ENCODE measurements around the gene OSBPL5.

The OSBPL5 gene

GRCh38 chr11:3052567-3052966 is 112.5 kb downstream of the OSBPL5 start:
- Histone ChIP-seq H3K4me3 (replicated peaks; ENCODE audit: low read depth, low read length) (no peak overlapping the region), H3K36me3 (ENCODE audit: control insufficient read depth, insufficient read depth, low read length) (peaks cover 6% of the 10 kb centered on the region), H3K27me3 (replicated peaks; ENCODE audit: control insufficient read depth, insufficient read depth, low read length) (no peaks in the 10 kb centered on the region)
- no peak for DNase-seq (ENCODE audit: extremely low read depth, insufficient read length)
- no peak for TF ChIP-seq CTCF (IDR thresholded peaks at IDR 0.05; ENCODE audit: insufficient read depth, low read length, poor library complexity, severe bottlenecking)

DNA sequence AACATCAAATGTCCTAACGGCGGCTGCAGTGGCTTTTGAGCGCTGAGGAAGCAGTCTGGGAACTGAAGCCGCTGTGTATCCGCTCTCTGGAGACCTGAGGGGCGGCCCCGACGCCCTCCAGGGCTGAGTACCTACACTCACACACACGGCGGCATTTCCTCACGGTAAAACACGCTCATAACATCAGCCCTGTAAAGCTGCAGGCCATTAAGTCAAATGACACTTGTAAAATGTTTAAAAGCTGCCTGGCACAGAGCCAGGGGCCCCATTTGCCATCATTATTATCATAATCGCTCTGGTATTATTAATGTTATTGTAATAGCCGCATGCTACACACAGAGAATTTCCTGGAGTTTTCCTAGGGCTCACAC is 113.0 kb downstream of the OSBPL5 start:
- H3K4me3 ChIP-seq (replicated peaks; ENCODE audit: low read depth, low read length), result peak overlapping the region; percentile 5; the same call in 1 of the 2 replicates
- H3K27me3 ChIP-seq (replicated peaks; ENCODE audit: control insufficient read depth, insufficient read depth, low read length), result no peaks in the 10 kb centered on the region
- TF ChIP-seq CTCF (IDR thresholded peaks at IDR 0.05; ENCODE audit: insufficient read depth, low read length, poor library complexity, severe bottlenecking), result no peak

GRCh38 chr11:3051196-3052108 is 113.7 kb downstream of the OSBPL5 start:
- no peak for DNase-seq (ENCODE audit: extremely low read depth, insufficient read length)
- Histone ChIP-seq H3K4me3 (replicated peaks; ENCODE audit: low read depth, low read length) (peak overlapping the region; percentile 5), H3K36me3 (ENCODE audit: control insufficient read depth, insufficient read depth, low read length) (peaks cover 10% of the 10 kb centered on the region), H3K27me3 (replicated peaks; ENCODE audit: control insufficient read depth, insufficient read depth, low read length) (no peaks in the 10 kb centered on the region)
- no peak for TF ChIP-seq CTCF (IDR thresholded peaks at IDR 0.05; ENCODE audit: insufficient read depth, low read length, poor library complexity, severe bottlenecking)

More for the DNA sequence above, 113.0 kb downstream of the OSBPL5 start:
- H3K36me3 ChIP-seq (ENCODE audit: control insufficient read depth, insufficient read depth, low read length), result peaks cover 10% of the 10 kb centered on the region
- no peak for DNase-seq (ENCODE audit: extremely low read depth, insufficient read length)

DNA sequence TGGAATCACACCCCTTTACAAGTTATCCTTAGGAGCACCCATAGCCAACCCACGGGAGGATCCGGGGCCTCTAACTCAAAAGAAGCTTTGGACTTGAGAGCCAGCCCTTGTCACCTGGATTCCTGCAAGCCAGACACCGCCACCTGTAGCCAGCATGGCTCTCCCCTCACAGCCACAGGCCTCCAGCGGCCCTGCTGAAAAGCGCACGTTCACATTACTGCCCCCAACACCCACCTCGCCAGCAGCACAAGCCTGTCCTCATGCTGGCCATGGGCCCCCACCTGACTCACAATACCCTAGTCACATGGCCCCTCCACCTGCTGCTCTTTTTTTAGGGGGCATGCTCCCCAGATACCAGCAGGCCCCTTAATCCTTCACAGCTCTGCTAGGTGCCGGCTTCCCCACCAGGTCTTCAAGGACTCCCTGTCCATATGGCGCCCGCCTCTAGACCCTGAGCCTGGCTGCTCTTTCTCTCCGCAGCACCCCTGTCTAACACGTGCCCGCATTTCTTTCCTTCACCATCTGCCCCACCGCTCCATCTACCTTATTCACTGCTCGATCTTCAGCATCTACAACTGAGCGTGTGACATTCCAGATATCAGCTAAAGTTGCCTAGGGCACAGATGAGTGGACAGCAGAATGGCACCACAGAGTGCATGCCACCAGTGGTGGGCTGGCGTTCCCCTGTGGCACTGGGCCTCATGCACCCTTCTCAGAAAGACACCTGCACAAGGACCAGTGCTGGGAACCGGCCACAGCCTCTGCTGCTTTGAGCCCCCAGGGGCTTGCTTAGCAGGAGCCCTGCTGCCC is 114.5 kb downstream of the OSBPL5 start:
- DNase-seq (ENCODE audit: extremely low read depth, insufficient read length), result no peak
- no peak for TF ChIP-seq CTCF (IDR thresholded peaks at IDR 0.05; ENCODE audit: insufficient read depth, low read length, poor library complexity, severe bottlenecking)
- Histone ChIP-seq H3K4me3 (replicated peaks; ENCODE audit: low read depth, low read length) (no peak overlapping the region; the same call in 1 of the 2 replicates), H3K36me3 (ENCODE audit: control insufficient read depth, insufficient read depth, low read length) (peaks cover 15% of the 10 kb centered on the region), H3K27me3 (replicated peaks; ENCODE audit: control insufficient read depth, insufficient read depth, low read length) (no peaks in the 10 kb centered on the region)

GRCh38 chr11:3049430-3050243 is 115.5 kb downstream of the OSBPL5 start:
- H3K36me3 ChIP-seq (ENCODE audit: control insufficient read depth, insufficient read depth, low read length), result peaks cover 19% of the 10 kb centered on the region
- peak; percentile 80 for DNase-seq (ENCODE audit: extremely low read depth, insufficient read length)
- peak overlapping the region; percentile 36 for H3K4me3 ChIP-seq (replicated peaks; ENCODE audit: low read depth, low read length)

More at GRCh38 chr11:3049430-3050243, 115.5 kb downstream of the OSBPL5 start:
- peak; percentile 44 for TF ChIP-seq CTCF (IDR thresholded peaks at IDR 0.05; ENCODE audit: insufficient read depth, low read length, poor library complexity, severe bottlenecking)
- no peaks in the 10 kb centered on the region for H3K27me3 ChIP-seq (replicated peaks; ENCODE audit: control insufficient read depth, insufficient read depth, low read length)

All from GM06990 (cell line).